GM23338 (cell line): ENCODE measurements around the gene ACOX2.

ENCODE experiments used
- CREB1 ChIP-seq: fragments of 250-450 bp; sonication (Bioruptor Pico); IDR thresholded peaks from 2 replicates; pipeline ENCODE4 v1.5.0; 2020; ENCODE audit warnings: low read depth, mild to moderate bottlenecking, moderate library complexity
- CTCF ChIP-seq, 2 experiments: fragments of 200-600 bp in 1 of 2; sonication (generic) in 1 of 2; conservative IDR thresholded peaks; 2 replicates each; pipeline versions ENCODE4 v1.5.1 to v1.6.1; 2016 to 2017; ENCODE audit warnings: antibody characterized with exemption in 2 of 2, low read depth in 2 of 2, mild to moderate bottlenecking in 2 of 2, moderate library complexity in 1 of 2
- EZH2 ChIP-seq: fragments of 200-600 bp; sonication (generic); IDR thresholded peaks from one replicate; pipeline ENCODE4 v1.8.0; 2017; ENCODE audit warnings: antibody characterized with exemption, mild to moderate bottlenecking, low read depth; ENCODE audit not compliant: unreplicated experiment
- EZH2phosphoT487 ChIP-seq: fragments of 200-600 bp; sonication (generic); IDR thresholded peaks from one replicate; pipeline ENCODE4 v1.8.1; 2018; ENCODE audit warnings: antibody characterized with exemption; ENCODE audit not compliant: unreplicated experiment
- ZNF114 ChIP-seq: fragments of 250-450 bp; sonication (Bioruptor Pico); IDR thresholded peaks from 2 replicates; pipeline ENCODE4 v1.5.0; 2020; ENCODE audit warnings: mild to moderate bottlenecking, moderate library complexity

GRCh38 chr3:58519668-58520402 is 17.2 kb downstream of the ACOX2 start:
- TF ChIP-seq CTCF (conservative IDR thresholded peaks at IDR 0.05; ENCODE audit: low read depth in 2 of 2): no peak
- TF ChIP-seq ZNF114 (CRISPR knock-in tag): no peak
- no peak for TF ChIP-seq CREB1
- no peak for TF ChIP-seq EZH2phosphoT487
- no peak for TF ChIP-seq EZH2
